OCI-LY3 (cell line): ENCODE results near the gene KMT2E.

Experiments used
- EZH2phosphoT487 ChIP-seq: fragments of 200-600 bp; shearing (Covaris generic); IDR thresholded peaks from 2 replicates; pipeline ENCODE4 v1.6.1; 2018; ENCODE audit warnings: antibody characterized with exemption, mixed run types, low read depth
- TF ChIP-seq, protein P1 (sequence below): fragments of 200-600, 300-600 bp; sonication (generic); IDR thresholded peaks from 2 replicates; pipeline ENCODE4 v1.5.1; 2014; ENCODE audit warnings: antibody characterized with exemption, low read length, low read depth

DNA sequence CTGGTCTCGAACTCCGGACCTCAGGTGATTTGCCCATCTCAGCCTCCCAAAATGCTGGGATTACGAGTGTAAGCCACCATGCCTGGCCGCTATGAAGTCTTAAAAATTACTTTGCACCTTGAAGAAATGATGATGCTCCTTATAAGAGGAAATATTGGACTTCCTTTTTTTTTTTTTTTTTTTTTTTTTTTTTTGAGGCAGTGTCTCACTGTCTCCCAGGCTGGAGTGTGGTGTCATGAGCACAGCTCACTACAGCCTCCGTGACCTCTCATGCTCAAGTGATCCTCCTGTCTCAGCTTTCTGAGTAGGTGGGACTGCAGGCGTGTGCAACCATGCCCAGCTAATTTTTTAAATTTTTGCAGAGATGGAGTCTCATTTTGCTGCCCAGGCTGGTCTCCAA lies 65.3 kb downstream of the KMT2E start:
- TF ChIP-seq, protein P1, sequence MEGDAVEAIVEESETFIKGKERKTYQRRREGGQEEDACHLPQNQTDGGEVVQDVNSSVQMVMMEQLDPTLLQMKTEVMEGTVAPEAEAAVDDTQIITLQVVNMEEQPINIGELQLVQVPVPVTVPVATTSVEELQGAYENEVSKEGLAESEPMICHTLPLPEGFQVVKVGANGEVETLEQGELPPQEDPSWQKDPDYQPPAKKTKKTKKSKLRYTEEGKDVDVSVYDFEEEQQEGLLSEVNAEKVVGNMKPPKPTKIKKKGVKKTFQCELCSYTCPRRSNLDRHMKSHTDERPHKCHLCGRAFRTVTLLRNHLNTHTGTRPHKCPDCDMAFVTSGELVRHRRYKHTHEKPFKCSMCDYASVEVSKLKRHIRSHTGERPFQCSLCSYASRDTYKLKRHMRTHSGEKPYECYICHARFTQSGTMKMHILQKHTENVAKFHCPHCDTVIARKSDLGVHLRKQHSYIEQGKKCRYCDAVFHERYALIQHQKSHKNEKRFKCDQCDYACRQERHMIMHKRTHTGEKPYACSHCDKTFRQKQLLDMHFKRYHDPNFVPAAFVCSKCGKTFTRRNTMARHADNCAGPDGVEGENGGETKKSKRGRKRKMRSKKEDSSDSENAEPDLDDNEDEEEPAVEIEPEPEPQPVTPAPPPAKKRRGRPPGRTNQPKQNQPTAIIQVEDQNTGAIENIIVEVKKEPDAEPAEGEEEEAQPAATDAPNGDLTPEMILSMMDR = no peak
- no peak for TF ChIP-seq EZH2phosphoT487
